H1 (cell line): Measurements from ENCODE around the gene RALGDS. TPM values are rescaled to one million over a fixed set of nuclear protein-coding genes. Genes with fewer than 3 reads are reported as not detected.

Experiments used
- CTCF ChIA-PET: fragments of 300-600 bp; sonication (Branson Sonifier 250); formaldehyde crosslinking; loops from one replicate; lab custom pipeline; 2021; ENCODE audit not compliant: partially characterized antibody; lab: Charles Lee
- POLR2A ChIA-PET: fragments of 300-600 bp; sonication (Branson Sonifier 250); formaldehyde crosslinking; loops from one replicate; lab custom pipeline; 2021; ENCODE audit warnings: inconsistent platforms; ENCODE audit not compliant: partially characterized antibody; lab: Charles Lee
- DNase-seq, 2 experiments: peaks; one replicate each; pipeline versions ENCODE4 v3.0.0 to v3.0.0-alpha.2; 2010 to 2022; ENCODE audit warnings: low spot score in 2 of 2, low read depth in 1 of 2, mixed read lengths in 1 of 2
- FAIRE-seq: peaks from 2 replicates; lab custom pipeline; 2011; peaks lifted over from hg19 to GRCh38; lab: Jason Lieb, UNC
- H2AFZ ChIP-seq: 2 replicates; pipeline ENCODE4 v1.8.1; 2012; ENCODE audit warnings: low read length, inconsistent platforms
- H2AK5ac ChIP-seq: 2 replicates; pipeline ENCODE4 v1.6.1; 2013; ENCODE audit warnings: low read depth, low read length
- H2BK120ac ChIP-seq: replicated peaks from 2 replicates; pipeline ENCODE3; 2013; ENCODE audit warnings: low read depth, low read length, inconsistent platforms
- H2BK12ac ChIP-seq: 2 replicates; pipeline ENCODE4 v1.6.1; 2013; ENCODE audit warnings: low read depth, low read length
- H2BK15ac ChIP-seq: 2 replicates; pipeline ENCODE4 v1.6.1; 2013; ENCODE audit warnings: low read length
- H2BK20ac ChIP-seq: 2 replicates; pipeline ENCODE4 v1.6.1; 2013; ENCODE audit warnings: low read length
- H2BK5ac ChIP-seq: 2 replicates; pipeline ENCODE4 v1.6.1; 2013; ENCODE audit warnings: low read depth, low read length
- H3K14ac ChIP-seq: 2 replicates; pipeline ENCODE4 v1.6.1; 2013; ENCODE audit warnings: inconsistent platforms; ENCODE audit not compliant: insufficient read length
- H3K18ac ChIP-seq: 2 replicates; pipeline ENCODE4 v1.6.1; 2013; ENCODE audit warnings: low read length; ENCODE audit errors: extremely low read depth
- H3K23ac ChIP-seq: 2 replicates; pipeline ENCODE4 v1.6.1; 2013; ENCODE audit warnings: inconsistent platforms; ENCODE audit not compliant: insufficient read length
- H3K23me2 ChIP-seq: 2 replicates; pipeline ENCODE4 v1.6.1; 2013; ENCODE audit warnings: low read depth, low read length
- H3K27ac ChIP-seq: 2 replicates; pipeline ENCODE4 v1.6.1; 2011; ENCODE audit warnings: low read depth, low read length, inconsistent platforms
- H3K27me3 ChIP-seq, 4 experiments: replicated peaks in 1 of 4; 1 replicate in 1 of 4; 2 replicates in 3 of 4; pipeline versions ENCODE4 v1.6.1 to v1.8.1; 2011 to 2013; ENCODE audit warnings: low read length in 3 of 4, mild to moderate bottlenecking in 3 of 4, inconsistent platforms in 2 of 4, mixed read lengths in 2 of 4, moderate library complexity in 1 of 4; ENCODE audit not compliant: control insufficient read depth in 3 of 4, insufficient read depth in 3 of 4; ENCODE audit errors: extremely low read depth in 1 of 4
- H3K36me3 ChIP-seq, 4 experiments: 2 replicates each; pipeline versions ENCODE4 v1.6.1 to v1.8.1; 2011 to 2013; ENCODE audit warnings: mild to moderate bottlenecking in 4 of 4, low read length in 3 of 4, moderate library complexity in 2 of 4, control low read depth in 1 of 4, inconsistent platforms in 1 of 4; ENCODE audit not compliant: insufficient read depth in 4 of 4, control insufficient read depth in 2 of 4
- H3K4ac ChIP-seq: replicated peaks from 2 replicates; pipeline ENCODE3; 2013; ENCODE audit warnings: low read length, low read depth, mixed read lengths, inconsistent platforms; ENCODE audit not compliant: insufficient read length
- H3K4me1 ChIP-seq, 4 experiments: replicated peaks in 1 of 4; 1 replicate in 1 of 4; 2 replicates in 3 of 4; pipeline versions ENCODE4 v1.6.1 to v1.8.1; 2011 to 2013; ENCODE audit warnings: low read length in 3 of 4, inconsistent platforms in 2 of 4, mixed read lengths in 1 of 4; ENCODE audit not compliant: insufficient read depth in 4 of 4, control insufficient read depth in 3 of 4
- H3K4me2 ChIP-seq, 2 experiments: 2 replicates each; pipeline versions ENCODE4 v1.6.1 to v1.8.1; 2011 to 2013; ENCODE audit warnings: low read depth in 2 of 2, low read length in 2 of 2, control low read depth in 1 of 2, inconsistent platforms in 1 of 2, mild to moderate bottlenecking in 1 of 2; ENCODE audit not compliant: insufficient read depth in 1 of 2
- H3K4me3 ChIP-seq, 4 experiments: fragments of 200-600, 300-600 bp in 1 of 4; sonication (generic), shearing (Covaris generic), sonication (Bioruptor Twin) in 1 of 4; 2 replicates each; pipeline versions ENCODE4 v1.5.1 to v1.8.1; 2011 to 2016; ENCODE audit warnings: low read length in 4 of 4, low read depth in 3 of 4, control low read depth in 2 of 4, inconsistent platforms in 2 of 4, mild to moderate bottlenecking in 2 of 4, mixed read lengths in 1 of 4, moderate library complexity in 1 of 4; ENCODE audit not compliant: insufficient read depth in 2 of 4; ENCODE audit errors: extremely low read depth in 1 of 4
- H3K56ac ChIP-seq: replicated peaks from 2 replicates; pipeline ENCODE3; 2013; ENCODE audit warnings: low read depth, mild to moderate bottlenecking, mixed read lengths, low read length, inconsistent platforms; ENCODE audit not compliant: insufficient read length
- H3K79me1 ChIP-seq: 2 replicates; pipeline ENCODE4 v1.6.1; 2013; ENCODE audit warnings: low read depth, low read length, control low read depth
- H3K79me2 ChIP-seq, 2 experiments: 2 replicates each; pipeline versions ENCODE4 v1.6.1 to v1.8.1; 2012 to 2013; ENCODE audit warnings: low read length in 2 of 2, mild to moderate bottlenecking in 2 of 2, inconsistent platforms in 1 of 2; ENCODE audit not compliant: insufficient read depth in 2 of 2, control insufficient read depth in 1 of 2
- H3K9ac ChIP-seq, 4 experiments: replicated peaks in 1 of 4; 1 replicate in 1 of 4; 2 replicates in 3 of 4; pipeline versions ENCODE4 v1.6.1 to v1.8.1; 2011 to 2013; ENCODE audit warnings: low read depth in 3 of 4, low read length in 3 of 4, control low read depth in 2 of 4, mild to moderate bottlenecking in 2 of 4, moderate library complexity in 2 of 4, inconsistent platforms in 1 of 4; ENCODE audit errors: extremely low read depth in 1 of 4
- H3K9me3 ChIP-seq, 2 experiments: 2 replicates each; pipeline versions ENCODE4 v1.6.1 to v1.8.1; 2012 to 2013; ENCODE audit warnings: mild to moderate bottlenecking in 2 of 2, moderate library complexity in 2 of 2, control low read depth in 1 of 2, inconsistent platforms in 1 of 2, low read depth in 1 of 2, low read length in 1 of 2, mixed read lengths in 1 of 2; ENCODE audit not compliant: insufficient read depth in 2 of 2
- H4K20me1 ChIP-seq, 2 experiments: replicated peaks in 1 of 2; 2 replicates each; pipeline versions ENCODE3 to v1.8.1; 2011 to 2013; ENCODE audit warnings: inconsistent platforms in 2 of 2, low read length in 2 of 2, mild to moderate bottlenecking in 1 of 2; ENCODE audit not compliant: insufficient read depth in 2 of 2, control insufficient read depth in 1 of 2
- H4K5ac ChIP-seq: 2 replicates; pipeline ENCODE4 v1.6.1; 2013; ENCODE audit warnings: low read length, low read depth, mixed read lengths, inconsistent platforms; ENCODE audit not compliant: insufficient read length
- H4K8ac ChIP-seq: 2 replicates; pipeline ENCODE4 v1.8.0; 2013; ENCODE audit warnings: mild to moderate bottlenecking, moderate library complexity, low read length, inconsistent platforms; ENCODE audit not compliant: insufficient read depth; ENCODE audit errors: extremely low read depth
- H4K91ac ChIP-seq: replicated peaks from 2 replicates; pipeline ENCODE3; 2013; ENCODE audit warnings: low read length, mixed read lengths, inconsistent platforms; ENCODE audit not compliant: insufficient read length
- CHD2 ChIP-seq: IDR thresholded peaks from 2 replicates; pipeline ENCODE4 v1.6.1; 2012; ENCODE audit warnings: low read length, improper control_type of control experiment
- CTBP2 ChIP-seq: IDR thresholded peaks from 2 replicates; pipeline ENCODE4 v1.7.0; 2011; ENCODE audit warnings: borderline replicate concordance, mild to moderate bottlenecking, moderate library complexity, mixed read lengths, low read length; ENCODE audit not compliant: insufficient read depth, insufficient read length
- KDM4A ChIP-seq: IDR thresholded peaks from one replicate; pipeline ENCODE4 v1.7.1; 2012; ENCODE audit warnings: low read depth, mild to moderate bottlenecking, moderate library complexity, low read length, inconsistent platforms; ENCODE audit not compliant: severe bottlenecking
- MAX ChIP-seq: IDR thresholded peaks from 2 replicates; pipeline ENCODE4 v1.6.1; 2012; ENCODE audit warnings: inconsistent platforms
- RFX5 ChIP-seq: IDR thresholded peaks from 2 replicates; pipeline ENCODE4 v1.6.1; 2011; ENCODE audit warnings: low read depth, low read length, improper control_type of control experiment, borderline replicate concordance
- RNF2 ChIP-seq: fragments of 200-900, 300-1000 bp; sonication (generic); IDR thresholded peaks from 2 replicates; pipeline ENCODE4 v1.7.1; 2016; ENCODE audit warnings: borderline replicate concordance, low read depth, mild to moderate bottlenecking, antibody characterized with exemption, low read length; ENCODE audit not compliant: poor library complexity, severe bottlenecking; ENCODE audit errors: missing control alignments
- TAF1 ChIP-seq: IDR thresholded peaks from 2 replicates; pipeline ENCODE4 v1.6.1; 2011; ENCODE audit warnings: mild to moderate bottlenecking, low read depth, low read length
- TAF7 ChIP-seq: optimal IDR thresholded peaks from 2 replicates; pipeline ENCODE3; 2011; ENCODE audit warnings: low read depth, mild to moderate bottlenecking, inconsistent platforms, low read length, moderate library complexity, borderline replicate concordance
- WGBS, 2 experiments: shearing (Covaris generic) in 1 of 2; methylation state at CpG; one replicate each; pipeline versions ENCODE4 v1.1.6 to v1.1.7; 2013 to 2015; ENCODE audit warnings: low lambda C conversion rate in 2 of 2, mixed read lengths in 2 of 2, inconsistent platforms in 1 of 2, low coverage in 1 of 2, missing lambda C conversion rate in 1 of 2; ENCODE audit not compliant: insufficient replicate concordance in 2 of 2, insufficient coverage in 1 of 2, insufficient read length in 1 of 2; ENCODE audit errors: extremely low coverage in 1 of 2, missing lambda C conversion rate in 1 of 2; 5-methylcytosine and 5-hydroxymethylcytosine counted together
- polyA plus RNA-seq, 7 experiments: library from polyadenylated mRNA; depleted of rRNA in 3 of 7; stranded (reverse) in 5 of 7; unstranded in 2 of 7; fragments of >200 nt in 5 of 7; fragments of 200-250 nt in 2 of 7; gene quantifications; 1 replicate in 5 of 7; 2 replicates in 1 of 7; 4 replicates in 1 of 7; pipeline versions ENCODE4 v1.2.1 to v1.2.3, GENCODE V29; 2011 to 2013; ENCODE audit warnings: missing spikeins in 2 of 7, mixed read lengths in 2 of 7
- total RNA-seq: library from RNA; stranded (reverse); fragmentation: NEBNext Ultra II Directional; extraction: Animal tissue kit (Norgen Biotek cat#: 25700); gene quantifications from 2 replicates; pipeline ENCODE4 v1.2.1, GENCODE V29; 2021
- TF ChIP-seq, protein P1 (sequence below): IDR thresholded peaks from 2 replicates; pipeline ENCODE4 v1.6.1; 2011; ENCODE audit warnings: low read length, improper control_type of control experiment

Gene RALGDS
- total and polyA plus RNA-seq, 2 of the 8 experiments (the other 6 are each of a cell fraction or from before 2014, with no cell fraction given): 14.5 to 25.5 TPM

DNA sequence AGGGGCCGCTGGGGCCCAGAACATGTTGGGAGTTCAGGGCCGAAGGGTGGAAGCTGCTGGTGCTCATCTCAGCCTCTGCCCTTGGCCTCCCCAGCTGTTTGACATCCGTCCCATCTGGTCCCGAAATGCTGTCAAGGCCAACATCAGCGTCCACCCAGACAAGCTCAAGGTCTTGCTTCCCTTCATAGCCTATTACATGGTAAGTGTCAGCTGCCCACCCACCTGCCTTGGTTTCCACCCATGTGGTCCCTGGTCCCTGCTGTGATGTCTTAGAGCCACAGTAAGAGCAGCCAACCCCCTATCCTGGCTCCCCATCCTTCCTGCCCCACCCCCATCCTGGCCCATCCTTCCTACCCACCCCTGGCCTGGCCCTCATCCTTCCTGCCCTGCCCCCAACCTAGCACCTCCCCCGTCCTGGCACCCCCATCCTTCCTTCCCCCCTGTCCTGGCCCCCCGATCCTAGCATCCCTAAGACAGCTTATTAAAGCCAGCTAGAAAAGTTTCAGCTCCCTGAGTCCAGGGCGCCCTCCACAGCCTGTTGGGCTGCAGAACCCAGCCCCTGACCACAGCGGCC is 69.0 kb downstream of the RALGDS start:
- Histone ChIP-seq H3K18ac (no peak overlapping the region), H3K27ac (no peak overlapping the region), H3K79me2 (no peaks in the 10 kb centered on the region), H3K23ac (no peak overlapping the region), H4K91ac (no peak overlapping the region), H2BK12ac (no peak overlapping the region), H3K4me2 (no peak overlapping the region), H3K56ac (no peak overlapping the region), H2AK5ac (no peak overlapping the region), H2AFZ (no peak overlapping the region), H2BK20ac (no peak overlapping the region), H3K27me3 (no peaks in the 10 kb centered on the region), H4K20me1 (peaks cover 0 to 13% of the 10 kb centered on the region in 2 experiments), H3K79me1 (peaks cover 2% of the 10 kb centered on the region; the same call in 1 of the 2 replicates), H2BK15ac (no peak overlapping the region), H3K4ac (no peak overlapping the region), H3K4me1 (no peaks in the 10 kb centered on the region), H3K14ac (no peak overlapping the region), H4K8ac (no peak overlapping the region), H3K4me3 (no peak overlapping the region), H2BK5ac (no peak overlapping the region), H3K36me3 (peaks cover 18 to 50% (median 45%) of the 10 kb centered on the region in 4 experiments; a peak in 7 of 8 replicates), H3K9ac (no peak overlapping the region), H3K9me3 (no peaks in the 10 kb centered on the region), H3K23me2 (no peaks in the 10 kb centered on the region), H2BK120ac (no peak overlapping the region), H4K5ac (no peak overlapping the region)
- CTCF ChIA-PET: interaction anchor here (1.1 to 1.7 kb wide), 6 partner anchors 8 to 97 kb away, joined by 3 to 8 read pairs (median 4); no protein-coding TSS in a partner anchor
- WGBS, 2 experiments: 97% methylated on average over 8 of the region's 9 CpGs; no CpG with 5 or more reads in 1 of the 2 experiments
- POLR2A ChIA-PET: interaction anchor here (1.8 kb wide), 1 partner anchor 14 kb away, joined by 5 read pairs; no protein-coding TSS in a partner anchor
- FAIRE-seq (no peak), DNase-seq (no peak)
- TF ChIP-seq RFX5 (no peak), CTBP2 (no peak), CHD2 (no peak), KDM4A (no peak), TAF1 (no peak), RNF2 (no peak), TAF7 (no peak), MAX (no peak)
- TF ChIP-seq, protein P1, sequence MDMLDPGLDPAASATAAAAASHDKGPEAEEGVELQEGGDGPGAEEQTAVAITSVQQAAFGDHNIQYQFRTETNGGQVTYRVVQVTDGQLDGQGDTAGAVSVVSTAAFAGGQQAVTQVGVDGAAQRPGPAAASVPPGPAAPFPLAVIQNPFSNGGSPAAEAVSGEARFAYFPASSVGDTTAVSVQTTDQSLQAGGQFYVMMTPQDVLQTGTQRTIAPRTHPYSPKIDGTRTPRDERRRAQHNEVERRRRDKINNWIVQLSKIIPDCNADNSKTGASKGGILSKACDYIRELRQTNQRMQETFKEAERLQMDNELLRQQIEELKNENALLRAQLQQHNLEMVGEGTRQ: no peak
